Activated B cell treated with CpG ODN at 0.5 μM for 24 hours (primary cell): Measurements from ENCODE around the gene TTC32. TPM values are rescaled to one million over a fixed set of nuclear protein-coding genes. Genes with fewer than 3 reads are reported as not detected.

Experiments
- ATAC-seq: fragments of 200-7000 bp; cut with Tn5 transposase; one replicate; pipeline ENCODE4 v1.10.0; 2021; ENCODE audit warnings: low read depth, mild to moderate bottlenecking, moderate library complexity
- CTCF ChIA-PET: fragments of 350-600 bp; sonication (Branson Sonifier 250); formaldehyde crosslinking; loops from one replicate; lab custom pipeline; 2021; ENCODE audit warnings: antibody characterized with exemption; lab: Charles Lee
- POLR2A ChIA-PET: fragments of 350-600 bp; sonication (Branson Sonifier 250); formaldehyde crosslinking; loops from one replicate; lab custom pipeline; 2021; ENCODE audit warnings: antibody characterized with exemption; lab: Charles Lee
- DNase-seq: peaks from one replicate; pipeline ENCODE4 v3.0.0; 2022
- H3K27ac Mint-ChIP-seq: one replicate; pipeline ENCODE4 v1.8.0; 2020; ENCODE audit warnings: mixed read lengths
- H3K27me3 Mint-ChIP-seq: one replicate; pipeline ENCODE4 v1.8.0; 2021; ENCODE audit warnings: mixed read lengths
- H3K36me3 Mint-ChIP-seq: one replicate; pipeline ENCODE4 v1.8.0; 2021; ENCODE audit warnings: low read depth, mixed read lengths
- H3K4me1 Mint-ChIP-seq: one replicate; pipeline ENCODE4 v1.8.0; 2021; ENCODE audit warnings: mixed read lengths
- H3K4me3 Mint-ChIP-seq: one replicate; pipeline ENCODE4 v1.8.0; 2020; ENCODE audit warnings: mild to moderate bottlenecking, mixed read lengths
- H3K9me3 Mint-ChIP-seq: one replicate; pipeline ENCODE4 v1.8.0; 2020; ENCODE audit warnings: mixed read lengths
- CTCF ChIP-seq: fragments of 200-600 bp; IDR thresholded peaks from one replicate; pipeline ENCODE4 v1.8.0; 2022; ENCODE audit warnings: antibody characterized with exemption, mild to moderate bottlenecking
- intact Hi-C: fragments of 100-400 bp; cut with micrococcal nuclease; formaldehyde crosslinking; loops from one replicate; pipeline ENCODE4 v1.15.1; 2024
- total RNA-seq: library from RNA; stranded (reverse); gene quantifications from 2 replicates; pipeline ENCODE4 v1.2.3, GENCODE V29; 2022

Gene TTC32
- total RNA-seq, 1 donor from 2014 or later, result 22.8 TPM

- intact Hi-C loops, result no loop called here
- Mint-ChIP-seq H3K4me3 (no peak overlapping the region), H3K27ac (no peak overlapping the region), H3K9me3 (no peaks in the 10 kb centered on the region), H3K4me1 (no peaks in the 10 kb centered on the region), H3K27me3 (no peaks in the 10 kb centered on the region), H3K36me3 (peaks cover 24% of the 10 kb centered on the region)
- DNase-seq (no peak), ATAC-seq (no peak)
- TF ChIP-seq CTCF, result no peak
- CTCF ChIA-PET, result no interaction called here
- POLR2A ChIA-PET, result no interaction called here
Measured at GRCh38 chr2:19914266-19914975, 12.6 kb upstream of the TTC32 start.

GRCh38 chr2:19911808-19912509, 10.2 kb upstream of the TTC32 start:
- ChIA-PET POLR2A (interaction anchor here (0.6 kb wide), 1 partner anchor 52 kb away, joined by 5 read pairs; no protein-coding TSS in a partner anchor), CTCF (no interaction called here)
- TF ChIP-seq CTCF, result no peak
- no peaks in the 10 kb centered on the region for H3K4me1 Mint-ChIP-seq
- H3K4me3 Mint-ChIP-seq, result no peak overlapping the region
- H3K27ac Mint-ChIP-seq, result no peak overlapping the region
- H3K36me3 Mint-ChIP-seq, result peaks cover 19% of the 10 kb centered on the region
- H3K27me3 Mint-ChIP-seq, result no peaks in the 10 kb centered on the region
- no peaks in the 10 kb centered on the region for H3K9me3 Mint-ChIP-seq
- no peak for ATAC-seq
- no peak for DNase-seq
- intact Hi-C loops, result no loop called here

- CTCF ChIA-PET, result no interaction called here
- H3K9me3 Mint-ChIP-seq, result no peaks in the 10 kb centered on the region
- DNase-seq, result no peak
- ATAC-seq, result no peak
- POLR2A ChIA-PET, result interaction anchor here (0.7 to 0.9 kb wide), 2 partner anchors 10 to 1341 kb away, joined by 4 read pairs; no protein-coding TSS in a partner anchor
- peak overlapping the region; percentile 99 for H3K4me3 Mint-ChIP-seq
- H3K36me3 Mint-ChIP-seq, result peaks cover 26% of the 10 kb centered on the region
- intact Hi-C loops, result loop anchor here (10.0 kb wide), 1 partner anchor 923 kb away; the partner anchor contains the start of gene LDAH
- H3K27ac Mint-ChIP-seq, result peak overlapping the region; percentile 99
- peaks cover 44% of the 10 kb centered on the region for H3K4me1 Mint-ChIP-seq
- peaks cover 7% of the 10 kb centered on the region for H3K27me3 Mint-ChIP-seq
- TF ChIP-seq CTCF, result no peak
Measured at GRCh38 chr2:19902216-19902740, 495 bp upstream of the TTC32 start.

- peaks cover 7% of the 10 kb centered on the region for H3K27me3 Mint-ChIP-seq
- intact Hi-C loops, result loop anchor here (1.0 to 10.0 kb wide), 10 partner anchors 9 to 1341 kb away; partner anchors contain the start of genes HS1BP3, LAPTM4A, LDAH and PUM2
- ChIA-PET POLR2A (interaction anchor here (0.8 to 1.7 kb wide), 10 partner anchors 9 to 1341 kb away, joined by 3 to 11 read pairs (median 3); partner anchors contain the start of genes HS1BP3, LAPTM4A, LDAH and RDH14), CTCF (no interaction called here)
- peak overlapping the region; percentile 99 for H3K27ac Mint-ChIP-seq
- peaks cover 29% of the 10 kb centered on the region for H3K36me3 Mint-ChIP-seq
- no peaks in the 10 kb centered on the region for H3K9me3 Mint-ChIP-seq
- ATAC-seq (peak; percentile 4), DNase-seq (no peak)
- TF ChIP-seq CTCF, result no peak
- peaks cover 45% of the 10 kb centered on the region for H3K4me1 Mint-ChIP-seq
- H3K4me3 Mint-ChIP-seq, result peak overlapping the region; percentile 99
Measured at GRCh38 chr2:19900931-19901441, 797 bp downstream of the TTC32 start.
